ENCODE results near the gene ACOT11. TPM values are rescaled to one million over a fixed set of nuclear protein-coding genes. Genes with fewer than 3 reads are reported as not detected.

ACOT11 gene
- total and polyA plus RNA-seq, 2 of the 4 experiments (the other 2 are of a cell fraction) = 2.5 to 2.7 TPM

DNA sequence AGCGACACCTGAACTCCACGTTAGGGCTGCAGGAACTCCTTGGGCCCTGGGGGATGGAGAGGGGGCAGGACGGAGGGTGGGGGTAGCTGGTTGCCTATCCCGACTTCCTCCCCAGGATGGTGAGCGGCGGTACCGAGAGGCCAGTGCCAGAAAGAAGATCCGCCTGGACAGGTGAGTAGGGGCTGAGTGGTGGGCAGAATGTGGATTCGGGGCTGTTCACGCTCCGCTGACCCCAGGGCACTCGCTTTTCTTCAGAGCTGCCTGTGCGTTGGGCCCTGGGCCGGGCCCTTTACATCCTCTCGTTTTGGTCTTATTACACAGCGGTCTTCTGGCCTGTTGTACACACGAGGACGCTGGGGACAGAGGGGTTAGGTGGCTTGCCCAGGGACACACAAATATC, 54.5 kb downstream of the ACOT11 start:
- no peak overlapping the region for H3K4ac ChIP-seq (ENCODE audit: low read depth, low read length)
- ChIA-PET POLR2A (ENCODE audit: unreplicated experiment) (no interaction called here), CTCF (no interaction called here)
- H3K56ac ChIP-seq (ENCODE audit: extremely low read depth, insufficient read depth, low read length) = no peak overlapping the region
- H2BK15ac ChIP-seq (ENCODE audit: low read depth, low read length) = no peak overlapping the region
- no peaks in the 10 kb centered on the region for H3K79me1 ChIP-seq (ENCODE audit: low read depth in 1 of 2, low read length in 2 of 2)
- no peak overlapping the region for H3K27ac ChIP-seq (ENCODE audit: insufficient read depth, low read length)
- no peak overlapping the region for H2AK5ac ChIP-seq (ENCODE audit: low read depth, low read length)
- no peak for TF ChIP-seq ELK1 (IDR thresholded peaks at IDR 0.05; ENCODE audit: borderline replicate concordance, low read depth, low read length)
- TF ChIP-seq, protein P1, sequence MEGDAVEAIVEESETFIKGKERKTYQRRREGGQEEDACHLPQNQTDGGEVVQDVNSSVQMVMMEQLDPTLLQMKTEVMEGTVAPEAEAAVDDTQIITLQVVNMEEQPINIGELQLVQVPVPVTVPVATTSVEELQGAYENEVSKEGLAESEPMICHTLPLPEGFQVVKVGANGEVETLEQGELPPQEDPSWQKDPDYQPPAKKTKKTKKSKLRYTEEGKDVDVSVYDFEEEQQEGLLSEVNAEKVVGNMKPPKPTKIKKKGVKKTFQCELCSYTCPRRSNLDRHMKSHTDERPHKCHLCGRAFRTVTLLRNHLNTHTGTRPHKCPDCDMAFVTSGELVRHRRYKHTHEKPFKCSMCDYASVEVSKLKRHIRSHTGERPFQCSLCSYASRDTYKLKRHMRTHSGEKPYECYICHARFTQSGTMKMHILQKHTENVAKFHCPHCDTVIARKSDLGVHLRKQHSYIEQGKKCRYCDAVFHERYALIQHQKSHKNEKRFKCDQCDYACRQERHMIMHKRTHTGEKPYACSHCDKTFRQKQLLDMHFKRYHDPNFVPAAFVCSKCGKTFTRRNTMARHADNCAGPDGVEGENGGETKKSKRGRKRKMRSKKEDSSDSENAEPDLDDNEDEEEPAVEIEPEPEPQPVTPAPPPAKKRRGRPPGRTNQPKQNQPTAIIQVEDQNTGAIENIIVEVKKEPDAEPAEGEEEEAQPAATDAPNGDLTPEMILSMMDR (conservative IDR thresholded peaks at IDR 0.05; ENCODE audit: low read depth, low read length) = no peak
- TF ChIP-seq RAD21 (IDR thresholded peaks at IDR 0.05; ENCODE audit: low read length) = no peak
- TF ChIP-seq RCOR1 (IDR thresholded peaks at IDR 0.05; ENCODE audit: insufficient replicate concordance, low read length) = no peak
- no peak for TF ChIP-seq SMC3 (IDR thresholded peaks at IDR 0.05; ENCODE audit: low read depth, low read length)
- H2AFZ ChIP-seq (replicated peaks; ENCODE audit: low read length, poor library complexity) = no peak overlapping the region
- H3K4me1 ChIP-seq (ENCODE audit: control insufficient read depth, insufficient read depth, low read length) = no peaks in the 10 kb centered on the region
- no peak overlapping the region for H2AK9ac ChIP-seq (replicated peaks; ENCODE audit: low read depth, low read length, poor library complexity)
- H4K20me1 ChIP-seq (ENCODE audit: insufficient read depth, low read length) = no peaks in the 10 kb centered on the region
- 92% methylated on average over 11 of the region's 18 CpGs; no CpG with 5 or more reads in 1 of the 2 experiments for WGBS, 2 experiments (ENCODE audit: extremely low coverage in 2 of 2, insufficient read length in 1 of 2)
- intact Hi-C loops (cut with micrococcal nuclease) (no loop called here), in situ Hi-C loops (cut with MboI; ENCODE audit: low sequenced_read_pairs) (no loop called here), dilution Hi-C loops (cut with HindIII; ENCODE audit: low sequenced_read_pairs, unreplicated experiment) (no loop called here)
- no peaks in the 10 kb centered on the region for H3K9me3 ChIP-seq (ENCODE audit: control insufficient read depth, insufficient read depth, low read length)
- H3K9ac ChIP-seq (ENCODE audit: low read depth, low read length) = no peak overlapping the region
- no peaks in the 10 kb centered on the region for H3K36me3 ChIP-seq (ENCODE audit: control insufficient read depth, insufficient read depth, low read length)
- H3K27me3 ChIP-seq (ENCODE audit: control insufficient read depth, insufficient read depth, low read length) = no peaks in the 10 kb centered on the region
- no peak overlapping the region for H3K23ac ChIP-seq (ENCODE audit: low read depth, low read length)
- no TSS peak for BruUV-seq (replicated peaks)
- H3K4me2 ChIP-seq (ENCODE audit: low read depth, low read length) = no peak overlapping the region
- H2BK5ac ChIP-seq (ENCODE audit: low read depth, low read length, poor library complexity, severe bottlenecking) = no peak overlapping the region
- no peak for DNase-seq
- no peak overlapping the region for H4K5ac ChIP-seq (ENCODE audit: low read depth, low read length)
- H2BK20ac ChIP-seq (ENCODE audit: low read depth, low read length) = no peak overlapping the region
- H3K18ac ChIP-seq (ENCODE audit: low read depth, low read length) = no peak overlapping the region
- no peak overlapping the region for H4K91ac ChIP-seq (ENCODE audit: insufficient read depth, low read depth, low read length)
- H3K4me3 ChIP-seq (ENCODE audit: insufficient read depth, low read depth, low read length) = no peak overlapping the region
- H2BK120ac ChIP-seq (ENCODE audit: low read depth, low read length) = no peak overlapping the region
- H3K9me1 ChIP-seq (ENCODE audit: insufficient read depth, low read length) = peaks cover 8% of the 10 kb centered on the region
- no peak for ATAC-seq (ENCODE audit: low read depth)
- no peak overlapping the region; the same call in 1 of the 2 replicates for H3K14ac ChIP-seq (replicated peaks; ENCODE audit: low read depth, low read length)
- no peak overlapping the region for H4K8ac ChIP-seq (ENCODE audit: low read depth in 2 of 2, low read length in 2 of 2)
